Mucosa of descending colon (tissue), 3 donors: ENCODE measurements around the gene CDK14. TPM values are rescaled to one million over a fixed set of nuclear protein-coding genes. Genes with fewer than 3 reads are reported as not detected.

Experiments used
- ATAC-seq: fragments of 200-7000 bp; cut with Tn5 transposase; one replicate; pipeline ENCODE4 v1.9.1; 2020; ENCODE audit warnings: mild to moderate bottlenecking, moderate library complexity
- DNase-seq, 3 donors: peaks; one replicate each; pipeline ENCODE4 v3.0.0-alpha.2; 2020
- H3K36me3 ChIP-seq: fragments of 200-600 bp; one replicate; pipeline ENCODE4 v1.8.0; 2021; ENCODE audit warnings: low read depth, mild to moderate bottlenecking
- H3K4me1 ChIP-seq: fragments of 200-600 bp; one replicate; pipeline ENCODE4 v1.8.0; 2021; ENCODE audit warnings: low read depth, mild to moderate bottlenecking
- H3K4me3 ChIP-seq: fragments of 200-600 bp; one replicate; pipeline ENCODE4 v1.8.0; 2021; ENCODE audit warnings: mild to moderate bottlenecking
- H3K9me3 ChIP-seq: fragments of 200-600 bp; one replicate; pipeline ENCODE4 v1.8.0; 2021; ENCODE audit warnings: mild to moderate bottlenecking
- intact Hi-C, 2 donors: fragments of 100-400 bp; cut with DNase I in 1 of 2; cut with micrococcal nuclease in 1 of 2; formaldehyde crosslinking; loops; one replicate each; pipeline versions ENCODE4 v1.11.0 to v1.11.1; 2022; cut with DNase I, micrococcal nuclease
- total RNA-seq, 3 donors: library from RNA; stranded (reverse); fragmentation: NEBNext Ultra II Directional in 2 of 3; extraction: Animal tissue kit (Norgen Biotek cat#: 25700) in 2 of 3; gene quantifications; one replicate each; pipeline versions ENCODE4 v1.2.1 to v1.2.4, GENCODE V29; 2021 to 2023
- TF ChIP-seq, protein P1 (sequence below): fragments of 200-600 bp; IDR thresholded peaks from one replicate; pipeline ENCODE4 v1.8.0; 2022; ENCODE audit warnings: antibody characterized with exemption, mild to moderate bottlenecking
- donor health status: DM: no; HTN: no; CAD: no; lungs with moderate emphysema.
- donor health status: DM: no; HTN: no; CAD: no.
- donor health status: DM: no; HTN: yes; CAD: no.

CDK14 gene
- total RNA-seq, 3 donors from 2014 or later = 5.4 to 24.4 (median 5.6) TPM

DNA sequence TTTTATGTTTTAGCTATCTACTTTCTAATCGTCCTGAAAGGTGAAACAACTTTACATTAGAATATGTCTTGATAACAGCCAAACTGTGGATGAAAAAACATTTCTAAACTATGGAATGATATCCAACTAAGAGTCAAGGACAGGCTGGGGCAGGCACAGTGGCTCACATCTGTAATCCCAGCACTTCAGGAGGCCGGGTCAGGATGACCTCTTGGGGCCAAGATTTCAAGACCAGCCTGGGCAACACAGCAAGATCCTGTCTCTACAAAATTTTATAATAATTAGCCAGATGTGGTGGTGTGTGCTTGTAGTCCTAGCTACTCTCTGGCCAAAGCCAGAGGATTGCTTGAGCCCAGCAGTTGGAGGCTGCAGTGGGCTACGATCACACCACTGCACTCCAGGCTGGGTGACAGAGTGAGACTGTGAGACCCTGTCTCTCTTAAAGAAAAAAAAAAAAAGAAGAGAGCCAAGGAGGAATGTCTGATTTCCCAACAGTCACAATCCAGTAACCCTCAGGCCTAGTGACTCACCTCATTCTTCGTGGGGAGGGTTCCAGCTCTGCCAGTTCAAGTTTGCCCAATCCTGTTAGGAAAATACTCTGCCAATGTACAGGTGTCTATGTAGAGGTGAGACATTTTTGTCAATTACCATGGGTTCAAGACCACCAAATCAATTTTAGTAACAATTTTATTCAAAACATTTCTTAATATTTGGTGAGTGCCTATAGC lies 653.5 kb downstream of the CDK14 start:
- Histone ChIP-seq H3K4me3 (no peak overlapping the region), H3K36me3 (no peaks in the 10 kb centered on the region), H3K4me1 (no peaks in the 10 kb centered on the region), H3K9me3 (no peaks in the 10 kb centered on the region)
- intact Hi-C loops = no loop called here
- ATAC-seq (no peak), DNase-seq (no peak)
- TF ChIP-seq, protein P1, sequence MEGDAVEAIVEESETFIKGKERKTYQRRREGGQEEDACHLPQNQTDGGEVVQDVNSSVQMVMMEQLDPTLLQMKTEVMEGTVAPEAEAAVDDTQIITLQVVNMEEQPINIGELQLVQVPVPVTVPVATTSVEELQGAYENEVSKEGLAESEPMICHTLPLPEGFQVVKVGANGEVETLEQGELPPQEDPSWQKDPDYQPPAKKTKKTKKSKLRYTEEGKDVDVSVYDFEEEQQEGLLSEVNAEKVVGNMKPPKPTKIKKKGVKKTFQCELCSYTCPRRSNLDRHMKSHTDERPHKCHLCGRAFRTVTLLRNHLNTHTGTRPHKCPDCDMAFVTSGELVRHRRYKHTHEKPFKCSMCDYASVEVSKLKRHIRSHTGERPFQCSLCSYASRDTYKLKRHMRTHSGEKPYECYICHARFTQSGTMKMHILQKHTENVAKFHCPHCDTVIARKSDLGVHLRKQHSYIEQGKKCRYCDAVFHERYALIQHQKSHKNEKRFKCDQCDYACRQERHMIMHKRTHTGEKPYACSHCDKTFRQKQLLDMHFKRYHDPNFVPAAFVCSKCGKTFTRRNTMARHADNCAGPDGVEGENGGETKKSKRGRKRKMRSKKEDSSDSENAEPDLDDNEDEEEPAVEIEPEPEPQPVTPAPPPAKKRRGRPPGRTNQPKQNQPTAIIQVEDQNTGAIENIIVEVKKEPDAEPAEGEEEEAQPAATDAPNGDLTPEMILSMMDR = no peak

DNA sequence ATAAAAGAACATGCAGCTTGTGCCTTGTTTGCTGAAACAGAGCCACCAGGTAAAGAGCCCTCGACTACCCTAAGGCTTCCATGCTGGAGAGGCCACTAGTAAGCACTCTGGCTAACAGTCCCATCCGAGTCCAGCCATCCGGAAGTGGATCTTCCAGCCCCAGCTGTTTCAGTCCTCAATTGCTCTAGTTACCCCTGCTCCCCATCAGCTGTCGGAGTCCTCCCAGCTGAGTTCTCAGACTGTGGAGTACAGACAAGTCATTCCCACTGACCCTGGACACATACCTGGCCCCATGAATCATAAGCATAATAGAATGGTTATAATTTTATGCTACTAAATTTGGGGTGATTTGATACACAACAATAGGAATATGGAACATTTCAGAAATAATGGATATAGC lies 654.6 kb downstream of the CDK14 start:
- Histone ChIP-seq H3K4me3 (no peak overlapping the region), H3K4me1 (no peaks in the 10 kb centered on the region), H3K36me3 (no peaks in the 10 kb centered on the region), H3K9me3 (no peaks in the 10 kb centered on the region)
- TF ChIP-seq, protein P1 = no peak
- no peak for DNase-seq
- no peak for ATAC-seq
- intact Hi-C loops = no loop called here

DNA sequence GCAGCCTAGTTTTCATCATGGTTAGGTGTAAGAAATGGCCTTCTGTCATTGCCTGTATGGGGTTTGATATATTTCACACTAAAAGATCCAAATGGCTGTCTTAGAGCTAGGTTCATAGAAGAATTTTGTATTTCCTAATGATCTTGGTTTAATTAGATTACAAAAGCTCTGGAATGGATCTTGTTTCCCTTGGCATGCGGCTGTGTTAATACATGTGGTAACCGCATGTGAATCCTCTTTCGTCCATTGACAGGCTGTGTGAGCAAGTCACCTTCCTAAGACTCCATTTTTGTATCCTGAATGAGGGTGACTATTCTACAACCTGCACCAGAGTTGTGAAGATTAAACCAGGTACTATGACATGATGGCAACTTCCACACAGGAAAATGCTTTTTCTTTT lies 655.8 kb downstream of the CDK14 start:
- no peak for DNase-seq

More for the DNA sequence above, 655.8 kb downstream of the CDK14 start:
- no peaks in the 10 kb centered on the region for H3K36me3 ChIP-seq
- H3K4me1 ChIP-seq = no peaks in the 10 kb centered on the region
- intact Hi-C loops = no loop called here
- no peak for ATAC-seq
- TF ChIP-seq, protein P1 = no peak
- no peak overlapping the region for H3K4me3 ChIP-seq
- no peaks in the 10 kb centered on the region for H3K9me3 ChIP-seq

Other genes starting within 250 kb of the CDK14 start
- 10 to 100 TPM; 24.9 to 27.8 (median 26.0) TPM for gene GTPBP10, start 249.6 kb upstream of the CDK14 start, total RNA-seq
- 10 to 100 TPM; 43.4 to 66.6 (median 55.4) TPM for gene CLDN12, start 192.9 kb upstream of the CDK14 start, total RNA-seq
- not detected for gene PTTG1IP2, start 126.7 kb upstream of the CDK14 start, total RNA-seq